HepG2 (cell line): ENCODE data around the gene TMEM229B. TPM values are rescaled to one million over a fixed set of nuclear protein-coding genes. Genes with fewer than 3 reads are reported as not detected.
A peak's percentile ranks its signal among the peaks of the same experiment; 100 is the strongest.

Source experiments
- ATAC-seq: fragments of 200-7000 bp; cut with Tn5 transposase; 3 replicates; pipeline ENCODE4 v1.9.1; 2020; ENCODE audit warnings: mild to moderate bottlenecking, moderate library complexity
- BruUV-seq: library from RNA; stranded (reverse); fragments of 400-500 nt; replicated peaks from 2 replicates; lab custom pipeline; 2021; lab: Mats Ljungman, UMichigan
- CTCF ChIA-PET: fragments of 300-600 bp; formaldehyde crosslinking; extraction: SDS; loops from one replicate; lab custom pipeline; 2021; ENCODE audit warnings: low total read pairs, inconsistent platforms, low intra/inter-chr PET ratio; lab: Yijun Ruan, JAX
- POLR2A ChIA-PET: fragments of 350-600 bp; sonication (Branson Sonifier 250); formaldehyde crosslinking; loops from one replicate; lab custom pipeline; 2020; ENCODE audit warnings: antibody characterized with exemption, inconsistent platforms; lab: Yijun Ruan, JAX
- DNase-seq: peaks from one replicate; pipeline ENCODE4 v3.0.0-alpha.2; 2015; ENCODE audit warnings: low spot score
- FAIRE-seq: peaks from 3 replicates; lab custom pipeline; 2011; peaks lifted over from hg19 to GRCh38; lab: Jason Lieb, UNC
- H2AFZ ChIP-seq: one replicate; pipeline ENCODE4 v1.6.1; 2011; ENCODE audit warnings: low read length, inconsistent platforms
- H3K27ac ChIP-seq: fragments of 300-600 bp; 3 replicates; pipeline ENCODE4 v1.8.0; 2011; ENCODE audit warnings: mixed run types, mild to moderate bottlenecking, mixed read lengths, low read length, inconsistent platforms; ENCODE audit not compliant: insufficient read depth; ENCODE audit errors: extremely low read length
- H3K27me3 ChIP-seq, 2 experiments: fragments of 200-600 bp in 1 of 2; 2 replicates in 1 of 2; 3 replicates in 1 of 2; pipeline versions ENCODE4 v1.6.0 to v1.8.0; 2011; ENCODE audit warnings: low read length in 2 of 2, mild to moderate bottlenecking in 2 of 2, moderate library complexity in 2 of 2, inconsistent platforms in 1 of 2; ENCODE audit not compliant: insufficient read depth in 2 of 2, control insufficient read depth in 1 of 2
- H3K36me3 ChIP-seq, 2 experiments: fragments of 200-600 bp in 1 of 2; replicated peaks in 1 of 2; 2 replicates in 1 of 2; 3 replicates in 1 of 2; pipeline versions ENCODE4 v1.5.1 to v1.8.0; 2011; ENCODE audit warnings: low read length in 2 of 2, inconsistent platforms in 1 of 2; ENCODE audit not compliant: insufficient read depth in 2 of 2, control insufficient read depth in 1 of 2
- H3K4me1 ChIP-seq: 2 replicates; pipeline ENCODE4 v1.5.1; 2012; ENCODE audit warnings: low read length, inconsistent platforms; ENCODE audit not compliant: insufficient read depth
- H3K4me2 ChIP-seq: 2 replicates; pipeline ENCODE4 v1.6.0; 2011; ENCODE audit warnings: low read depth, low read length, inconsistent platforms
- H3K4me3 ChIP-seq, 3 experiments: fragments of 200-600 bp in 1 of 3; sonication (generic), shearing (Covaris generic) in 1 of 3; replicated peaks in 1 of 3; 2 replicates each; pipeline ENCODE4 v1.5.1; 2011 to 2016; ENCODE audit warnings: low read length in 3 of 3, inconsistent platforms in 2 of 3, low read depth in 2 of 3, mild to moderate bottlenecking in 2 of 3, control low read depth in 1 of 3, mixed read lengths in 1 of 3; ENCODE audit not compliant: insufficient read depth in 1 of 3
- H3K79me2 ChIP-seq: one replicate; pipeline ENCODE4 v1.6.1; 2011; ENCODE audit warnings: low read length, inconsistent platforms; ENCODE audit not compliant: insufficient read depth
- H3K9ac ChIP-seq: 2 replicates; pipeline ENCODE4 v1.6.0; 2011; ENCODE audit warnings: mild to moderate bottlenecking, low read depth, low read length, inconsistent platforms; ENCODE audit not compliant: insufficient read depth
- H3K9me3 ChIP-seq: 2 replicates; pipeline ENCODE4 v1.5.1; 2012; ENCODE audit warnings: mild to moderate bottlenecking, low read length
- H4K20me1 ChIP-seq: 2 replicates; pipeline ENCODE4 v1.6.0; 2011; ENCODE audit warnings: inconsistent platforms, mild to moderate bottlenecking, low read length, moderate library complexity; ENCODE audit not compliant: insufficient read depth
- FOXA3 ChIP-seq: IDR thresholded peaks from 2 replicates; pipeline ENCODE4 v1.6.1; 2016; ENCODE audit warnings: missing genetic modification reagents, missing compliant biosample characterization
- MTA1 ChIP-seq: sonication (generic); formaldehyde crosslinking; IDR thresholded peaks from 2 replicates; pipeline ENCODE4 v1.4.0; 2020; ENCODE audit warnings: missing genetic modification reagents, mild to moderate bottlenecking, borderline replicate concordance
- ZNF207 ChIP-seq: fragments of 450-650 bp; IDR thresholded peaks from 2 replicates; pipeline ENCODE4 v1.6.1; 2016; ENCODE audit warnings: antibody characterized with exemption, borderline replicate concordance
- ZNF292 ChIP-seq: sonication (generic); formaldehyde crosslinking; IDR thresholded peaks from 2 replicates; pipeline ENCODE4 v1.8.1; 2022; ENCODE audit warnings: mild to moderate bottlenecking, low read depth, missing genetic modification reagents, borderline replicate concordance
- ZNF317 ChIP-seq: sonication (generic); formaldehyde crosslinking; IDR thresholded peaks from 2 replicates; pipeline ENCODE4 v1.5.0; 2020; ENCODE audit warnings: mild to moderate bottlenecking, missing genetic modification reagents
- WGBS: methylation state at CpG from one replicate; pipeline ENCODE4 v1.1.6; 2017; ENCODE audit warnings: low lambda C conversion rate; 5-methylcytosine and 5-hydroxymethylcytosine counted together
- in situ Hi-C: cut with HindIII; loops from 2 replicates; pipeline ENCODE4 v1.10.0; 2017; ENCODE audit warnings: low pct_unique_long_range_greater_than_20kb; ENCODE audit not compliant: extremely low pct_ligation_motif_present
- intact Hi-C: fragments of 100-400 bp; cut with micrococcal nuclease; formaldehyde crosslinking; loops from one replicate; pipeline ENCODE4 v1.10.0; 2022; ENCODE audit not compliant: unreplicated experiment
- polyA plus RNA-seq, 8 experiments: library from polyadenylated mRNA; depleted of rRNA in 3 of 8; stranded (reverse) in 7 of 8; unstranded in 1 of 8; fragments of >200 nt; fragmentation: Illumina TruSeq in 4 of 8; extraction: Trizol in 4 of 8; gene quantifications; 2 replicates each; pipeline versions ENCODE4 v1.2.1 to v1.2.3, GENCODE V29; 2011 to 2016; ENCODE audit warnings: low read depth in 4 of 8, missing spikeins in 1 of 8, mixed read lengths in 1 of 8; ENCODE audit not compliant: insufficient read depth in 1 of 8
- total RNA-seq, 5 experiments: library from RNA; depleted of rRNA; stranded (reverse); fragments of >200 nt; fragmentation: Illumina TruSeq; extraction: Trizol; gene quantifications; 2 replicates each; pipeline ENCODE4 v1.2.3, GENCODE V29; 2016; ENCODE audit warnings: low read depth in 1 of 5
- TF ChIP-seq, protein P1 (sequence below): sonication (generic); formaldehyde crosslinking; IDR thresholded peaks from 2 replicates; pipeline ENCODE4 v1.5.0; 2020; ENCODE audit warnings: mild to moderate bottlenecking, missing genetic modification reagents
- TF ChIP-seq, protein P2 (sequence below): sonication (generic); formaldehyde crosslinking; IDR thresholded peaks from 2 replicates; pipeline ENCODE4 v1.5.0; 2020; ENCODE audit warnings: mild to moderate bottlenecking, missing genetic modification reagents, borderline replicate concordance
- TF ChIP-seq, protein P3 (sequence below): sonication (generic); formaldehyde crosslinking; IDR thresholded peaks from 2 replicates; pipeline ENCODE4 v1.4.0; 2020; ENCODE audit warnings: missing genetic modification reagents

The TMEM229B gene
- total and polyA plus RNA-seq, 2 of the 13 experiments (the other 11 are each of a cell fraction or from before 2014, with no cell fraction given): 0.69 to 1.1 TPM

DNA sequence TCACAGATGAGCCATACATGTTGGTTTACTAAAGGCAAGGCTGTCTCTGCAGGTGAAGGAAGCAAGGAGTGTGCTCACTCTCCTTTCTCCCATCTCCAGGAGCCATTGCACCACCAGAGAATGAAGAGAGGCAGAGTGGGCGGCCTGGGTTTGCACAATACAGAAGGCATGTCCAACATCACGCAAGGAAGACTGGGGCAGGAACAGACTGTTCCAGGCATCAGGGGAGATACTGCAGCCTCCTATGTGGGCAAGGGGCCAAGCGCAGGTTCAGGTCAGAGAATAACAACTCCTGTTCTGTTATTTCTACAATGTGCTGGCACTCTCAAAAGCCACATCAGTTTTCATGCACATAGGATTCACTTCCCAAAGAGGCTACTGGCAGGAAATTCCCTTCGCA is 1.7 kb upstream of the TMEM229B start:
- TF ChIP-seq FOXA3 (CRISPR knock-in tag) (no peak), ZNF317 (CRISPR knock-in tag) (0 out of 2 replicates have a peak, but pooled peaks have one; percentile 23)
- FAIRE-seq (no peak), ATAC-seq (no peak), DNase-seq (no peak)
- intact Hi-C loops: no loop called here
- Histone ChIP-seq H3K9ac (no peak overlapping the region), H3K36me3 (no peaks in the 10 kb centered on the region), H3K4me3 (no peak overlapping the region), H3K27me3 (peaks cover 0 to 12% of the 10 kb centered on the region in 2 experiments; a peak in 2 of 5 replicates), H2AFZ (no peak overlapping the region), H3K79me2 (no peaks in the 10 kb centered on the region), H3K9me3 (peaks cover 11% of the 10 kb centered on the region), H4K20me1 (no peaks in the 10 kb centered on the region), H3K4me1 (peaks cover 8% of the 10 kb centered on the region), H3K4me2 (no peak overlapping the region), H3K27ac (no peak overlapping the region)
- no TSS peak for BruUV-seq
- ChIA-PET CTCF (no interaction called here), POLR2A (no interaction called here)
- in situ Hi-C loops: no loop called here
- 74% methylated on average over 4 of the region's 4 CpGs for WGBS

DNA sequence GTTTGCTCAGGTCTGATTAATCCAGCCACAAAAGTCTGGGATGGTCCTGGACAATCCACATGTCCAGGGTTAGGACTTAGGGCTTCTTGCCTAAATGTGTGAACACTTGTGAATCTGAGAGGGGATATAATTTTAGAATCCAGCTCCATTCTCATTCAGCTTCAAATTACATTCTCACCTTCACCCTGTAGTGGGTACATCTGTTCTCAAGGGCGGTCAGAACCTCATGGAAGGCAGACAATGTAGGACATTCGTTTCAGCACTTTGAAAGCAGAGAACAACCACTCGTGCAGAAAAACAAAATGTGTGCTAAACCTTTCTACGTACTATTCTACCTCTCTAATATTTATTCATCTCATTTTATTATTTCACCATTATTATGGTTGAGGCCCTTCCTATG is 1.2 kb downstream of the TMEM229B start:
- Histone ChIP-seq H3K4me2 (no peak overlapping the region), H3K4me1 (peaks cover 18% of the 10 kb centered on the region), H3K9ac (no peak overlapping the region), H3K79me2 (no peaks in the 10 kb centered on the region), H3K27ac (no peak overlapping the region), H2AFZ (no peak overlapping the region), H3K36me3 (no peaks in the 10 kb centered on the region), H3K9me3 (no peaks in the 10 kb centered on the region), H3K27me3 (peaks cover 0 to 12% of the 10 kb centered on the region in 2 experiments; a peak in 2 of 5 replicates), H4K20me1 (no peaks in the 10 kb centered on the region), H3K4me3 (no peak overlapping the region)
- CTCF ChIA-PET: no interaction called here
- ATAC-seq: no peak
- no peak for FAIRE-seq
- in situ Hi-C loops (no loop called here), intact Hi-C loops (no loop called here)
- no TSS peak for BruUV-seq
- POLR2A ChIA-PET: interaction anchor here (0.9 kb wide), 1 partner anchor 84 kb away, joined by 3 read pairs; no protein-coding TSS in a partner anchor
- no peak for DNase-seq
- 69% methylated on average over 4 of the region's 4 CpGs for WGBS
- TF ChIP-seq, protein P1, sequence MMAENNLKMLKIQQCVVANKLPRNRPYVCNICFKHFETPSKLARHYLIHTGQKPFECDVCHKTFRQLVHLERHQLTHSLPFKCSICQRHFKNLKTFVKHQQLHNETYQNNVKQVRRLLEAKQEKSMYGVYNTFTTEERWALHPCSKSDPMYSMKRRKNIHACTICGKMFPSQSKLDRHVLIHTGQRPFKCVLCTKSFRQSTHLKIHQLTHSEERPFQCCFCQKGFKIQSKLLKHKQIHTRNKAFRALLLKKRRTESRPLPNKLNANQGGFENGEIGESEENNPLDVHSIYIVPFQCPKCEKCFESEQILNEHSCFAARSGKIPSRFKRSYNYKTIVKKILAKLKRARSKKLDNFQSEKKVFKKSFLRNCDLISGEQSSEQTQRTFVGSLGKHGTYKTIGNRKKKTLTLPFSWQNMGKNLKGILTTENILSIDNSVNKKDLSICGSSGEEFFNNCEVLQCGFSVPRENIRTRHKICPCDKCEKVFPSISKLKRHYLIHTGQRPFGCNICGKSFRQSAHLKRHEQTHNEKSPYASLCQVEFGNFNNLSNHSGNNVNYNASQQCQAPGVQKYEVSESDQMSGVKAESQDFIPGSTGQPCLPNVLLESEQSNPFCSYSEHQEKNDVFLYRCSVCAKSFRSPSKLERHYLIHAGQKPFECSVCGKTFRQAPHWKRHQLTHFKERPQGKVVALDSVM (CRISPR knock-in tag): no peak
- TF ChIP-seq, protein P2, sequence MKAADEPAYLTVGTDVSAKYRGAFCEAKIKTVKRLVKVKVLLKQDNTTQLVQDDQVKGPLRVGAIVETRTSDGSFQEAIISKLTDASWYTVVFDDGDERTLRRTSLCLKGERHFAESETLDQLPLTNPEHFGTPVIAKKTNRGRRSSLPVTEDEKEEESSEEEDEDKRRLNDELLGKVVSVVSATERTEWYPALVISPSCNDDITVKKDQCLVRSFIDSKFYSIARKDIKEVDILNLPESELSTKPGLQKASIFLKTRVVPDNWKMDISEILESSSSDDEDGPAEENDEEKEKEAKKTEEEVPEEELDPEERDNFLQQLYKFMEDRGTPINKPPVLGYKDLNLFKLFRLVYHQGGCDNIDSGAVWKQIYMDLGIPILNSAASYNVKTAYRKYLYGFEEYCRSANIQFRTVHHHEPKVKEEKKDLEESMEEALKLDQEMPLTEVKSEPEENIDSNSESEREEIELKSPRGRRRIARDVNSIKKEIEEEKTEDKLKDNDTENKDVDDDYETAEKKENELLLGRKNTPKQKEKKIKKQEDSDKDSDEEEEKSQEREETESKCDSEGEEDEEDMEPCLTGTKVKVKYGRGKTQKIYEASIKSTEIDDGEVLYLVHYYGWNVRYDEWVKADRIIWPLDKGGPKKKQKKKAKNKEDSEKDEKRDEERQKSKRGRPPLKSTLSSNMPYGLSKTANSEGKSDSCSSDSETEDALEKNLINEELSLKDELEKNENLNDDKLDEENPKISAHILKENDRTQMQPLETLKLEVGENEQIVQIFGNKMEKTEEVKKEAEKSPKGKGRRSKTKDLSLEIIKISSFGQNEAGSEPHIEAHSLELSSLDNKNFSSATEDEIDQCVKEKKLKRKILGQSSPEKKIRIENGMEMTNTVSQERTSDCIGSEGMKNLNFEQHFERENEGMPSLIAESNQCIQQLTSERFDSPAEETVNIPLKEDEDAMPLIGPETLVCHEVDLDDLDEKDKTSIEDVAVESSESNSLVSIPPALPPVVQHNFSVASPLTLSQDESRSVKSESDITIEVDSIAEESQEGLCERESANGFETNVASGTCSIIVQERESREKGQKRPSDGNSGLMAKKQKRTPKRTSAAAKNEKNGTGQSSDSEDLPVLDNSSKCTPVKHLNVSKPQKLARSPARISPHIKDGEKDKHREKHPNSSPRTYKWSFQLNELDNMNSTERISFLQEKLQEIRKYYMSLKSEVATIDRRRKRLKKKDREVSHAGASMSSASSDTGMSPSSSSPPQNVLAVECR: no peak
- TF ChIP-seq MTA1: no peak
- no peak for TF ChIP-seq ZNF292 (CRISPR knock-in tag)
- TF ChIP-seq, protein P3, sequence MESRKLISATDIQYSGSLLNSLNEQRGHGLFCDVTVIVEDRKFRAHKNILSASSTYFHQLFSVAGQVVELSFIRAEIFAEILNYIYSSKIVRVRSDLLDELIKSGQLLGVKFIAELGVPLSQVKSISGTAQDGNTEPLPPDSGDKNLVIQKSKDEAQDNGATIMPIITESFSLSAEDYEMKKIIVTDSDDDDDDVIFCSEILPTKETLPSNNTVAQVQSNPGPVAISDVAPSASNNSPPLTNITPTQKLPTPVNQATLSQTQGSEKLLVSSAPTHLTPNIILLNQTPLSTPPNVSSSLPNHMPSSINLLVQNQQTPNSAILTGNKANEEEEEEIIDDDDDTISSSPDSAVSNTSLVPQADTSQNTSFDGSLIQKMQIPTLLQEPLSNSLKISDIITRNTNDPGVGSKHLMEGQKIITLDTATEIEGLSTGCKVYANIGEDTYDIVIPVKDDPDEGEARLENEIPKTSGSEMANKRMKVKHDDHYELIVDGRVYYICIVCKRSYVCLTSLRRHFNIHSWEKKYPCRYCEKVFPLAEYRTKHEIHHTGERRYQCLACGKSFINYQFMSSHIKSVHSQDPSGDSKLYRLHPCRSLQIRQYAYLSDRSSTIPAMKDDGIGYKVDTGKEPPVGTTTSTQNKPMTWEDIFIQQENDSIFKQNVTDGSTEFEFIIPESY: no peak
- TF ChIP-seq ZNF207: no peak
